ENCODE measurements around the gene PIGU. TPM values are rescaled to one million over a fixed set of nuclear protein-coding genes. Genes with fewer than 3 reads are reported as not detected.

PIGU gene
- total RNA-seq, 1 donor from 2014 or later: 19.8 TPM

DNA sequence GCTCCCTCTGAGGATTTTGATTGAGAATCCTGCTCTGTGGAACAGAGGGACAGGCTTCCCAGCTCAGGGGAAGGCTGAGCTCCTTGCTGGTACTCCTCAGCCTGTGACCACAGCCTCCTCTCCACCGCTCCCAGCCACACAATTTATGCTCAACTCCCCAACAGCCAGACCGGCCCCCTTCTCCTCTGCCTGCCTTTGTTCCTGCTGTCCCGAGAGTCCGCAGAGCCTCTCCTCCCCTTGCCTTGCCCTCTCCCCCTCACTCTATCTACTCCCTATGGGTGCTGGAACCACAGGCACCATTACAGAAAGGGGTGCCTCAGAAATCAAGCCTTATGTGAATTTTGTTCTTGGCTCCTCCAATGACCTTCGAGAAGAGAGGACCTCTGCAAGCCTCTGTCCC lies 102.5 kb downstream of the PIGU start:
- TF ChIP-seq, protein P1, sequence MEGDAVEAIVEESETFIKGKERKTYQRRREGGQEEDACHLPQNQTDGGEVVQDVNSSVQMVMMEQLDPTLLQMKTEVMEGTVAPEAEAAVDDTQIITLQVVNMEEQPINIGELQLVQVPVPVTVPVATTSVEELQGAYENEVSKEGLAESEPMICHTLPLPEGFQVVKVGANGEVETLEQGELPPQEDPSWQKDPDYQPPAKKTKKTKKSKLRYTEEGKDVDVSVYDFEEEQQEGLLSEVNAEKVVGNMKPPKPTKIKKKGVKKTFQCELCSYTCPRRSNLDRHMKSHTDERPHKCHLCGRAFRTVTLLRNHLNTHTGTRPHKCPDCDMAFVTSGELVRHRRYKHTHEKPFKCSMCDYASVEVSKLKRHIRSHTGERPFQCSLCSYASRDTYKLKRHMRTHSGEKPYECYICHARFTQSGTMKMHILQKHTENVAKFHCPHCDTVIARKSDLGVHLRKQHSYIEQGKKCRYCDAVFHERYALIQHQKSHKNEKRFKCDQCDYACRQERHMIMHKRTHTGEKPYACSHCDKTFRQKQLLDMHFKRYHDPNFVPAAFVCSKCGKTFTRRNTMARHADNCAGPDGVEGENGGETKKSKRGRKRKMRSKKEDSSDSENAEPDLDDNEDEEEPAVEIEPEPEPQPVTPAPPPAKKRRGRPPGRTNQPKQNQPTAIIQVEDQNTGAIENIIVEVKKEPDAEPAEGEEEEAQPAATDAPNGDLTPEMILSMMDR (IDR thresholded peaks at IDR 0.05): no peak
- Mint-ChIP-seq H3K4me1 (ENCODE audit: low read depth) (peaks cover 8% of the 10 kb centered on the region), H3K27ac (ENCODE audit: unreplicated experiment) (no peak overlapping the region), H3K27me3 (ENCODE audit: low read depth) (no peaks in the 10 kb centered on the region), H3K4me3 (ENCODE audit: unreplicated experiment) (no peak overlapping the region), H3K36me3 (ENCODE audit: low read depth) (peaks cover 16% of the 10 kb centered on the region), H3K9me3 (ENCODE audit: low read depth) (no peaks in the 10 kb centered on the region)
- DNase-seq (ENCODE audit: low spot score): no peak

DNA sequence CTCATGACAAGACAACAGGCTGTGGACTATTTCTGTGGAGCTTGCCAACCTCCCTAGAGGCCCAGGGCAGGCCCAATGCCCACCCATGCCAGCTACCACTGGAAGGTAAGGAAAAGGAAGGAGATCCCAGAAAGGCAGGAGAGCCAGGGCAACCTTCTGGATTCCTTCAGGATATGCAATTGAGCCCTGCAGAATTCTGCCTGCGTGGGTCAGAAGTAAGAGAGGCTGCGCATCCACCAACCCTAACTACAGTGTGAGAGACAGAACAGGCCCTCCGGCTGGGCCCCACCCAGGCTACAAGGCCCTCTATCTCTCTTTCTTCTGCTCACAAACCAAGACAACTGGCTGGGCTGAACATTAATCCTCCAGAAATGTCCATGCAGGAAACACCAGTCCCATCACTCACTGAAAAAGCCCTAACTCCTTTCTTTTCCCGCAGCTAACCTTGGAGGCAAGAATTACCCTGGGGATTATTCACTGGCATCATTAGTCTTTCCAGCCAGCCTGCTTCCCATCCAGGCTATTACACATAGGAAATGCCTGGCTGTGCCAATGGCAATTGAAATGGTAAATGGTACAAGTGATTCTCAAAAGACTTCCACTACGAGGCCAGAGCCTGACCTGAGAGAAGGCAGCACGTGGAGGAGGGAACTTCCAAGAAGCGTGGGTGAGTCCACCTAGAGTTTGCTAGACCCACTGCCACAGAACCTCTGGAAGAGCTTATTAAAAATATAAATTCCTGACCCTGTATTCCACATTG lies 103.2 kb downstream of the PIGU start:
- Mint-ChIP-seq H3K27ac (ENCODE audit: unreplicated experiment) (no peak overlapping the region), H3K4me1 (ENCODE audit: low read depth) (peaks cover 4% of the 10 kb centered on the region), H3K4me3 (ENCODE audit: unreplicated experiment) (no peak overlapping the region), H3K36me3 (ENCODE audit: low read depth) (peaks cover 16% of the 10 kb centered on the region), H3K27me3 (ENCODE audit: low read depth) (no peaks in the 10 kb centered on the region), H3K9me3 (ENCODE audit: low read depth) (no peaks in the 10 kb centered on the region)
- DNase-seq (ENCODE audit: low spot score): no peak
- TF ChIP-seq, protein P1 (IDR thresholded peaks at IDR 0.05): no peak

DNA sequence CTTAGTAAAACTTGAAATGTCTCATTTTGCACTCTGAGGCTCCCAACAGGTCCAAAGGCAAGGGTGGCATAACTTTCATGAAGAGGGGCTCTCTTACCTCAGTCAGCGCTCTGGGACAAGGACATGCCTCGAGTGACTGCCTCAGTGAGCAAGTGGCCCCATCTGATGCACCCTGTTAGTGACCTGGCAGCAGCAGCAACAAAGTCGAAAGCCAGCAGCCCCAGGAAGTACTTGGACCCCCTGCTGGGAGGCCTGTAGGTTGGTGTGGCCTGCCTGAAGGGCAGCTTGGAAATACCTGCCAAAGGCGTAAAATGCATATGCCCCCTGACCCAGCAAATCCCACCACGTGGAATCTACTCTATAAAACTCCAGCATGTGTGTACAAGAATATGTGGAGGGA lies 105.1 kb downstream of the PIGU start:
- Mint-ChIP-seq H3K9me3 (ENCODE audit: low read depth) (no peaks in the 10 kb centered on the region), H3K4me3 (ENCODE audit: unreplicated experiment) (no peak overlapping the region), H3K27ac (ENCODE audit: unreplicated experiment) (no peak overlapping the region), H3K27me3 (ENCODE audit: low read depth) (no peaks in the 10 kb centered on the region), H3K36me3 (ENCODE audit: low read depth) (peaks cover 21% of the 10 kb centered on the region), H3K4me1 (ENCODE audit: low read depth) (no peaks in the 10 kb centered on the region)
- TF ChIP-seq, protein P1 (IDR thresholded peaks at IDR 0.05): no peak
- DNase-seq (ENCODE audit: low spot score): no peak

DNA sequence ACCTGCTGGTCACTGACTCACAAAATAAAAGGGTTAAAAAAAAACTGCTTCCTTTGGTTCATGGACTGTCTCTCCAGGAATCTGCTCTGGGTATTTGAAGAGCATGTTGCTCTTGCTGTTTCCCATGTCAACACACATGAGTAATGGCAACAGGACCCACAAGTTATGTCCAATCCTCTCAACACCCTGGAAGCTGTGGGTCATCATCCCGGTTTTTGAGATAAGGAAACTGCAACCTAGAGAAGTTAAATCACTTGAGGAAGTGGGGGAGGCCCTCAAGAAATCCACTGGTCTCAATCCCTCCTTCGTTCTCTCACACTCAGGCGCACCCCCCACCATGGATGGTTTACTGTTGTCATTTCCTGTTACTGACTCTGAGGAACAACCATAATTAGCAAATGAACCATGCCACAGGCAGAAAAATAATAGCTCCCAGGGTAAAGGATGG lies 106.0 kb downstream of the PIGU start:
- no peak for DNase-seq (ENCODE audit: low spot score)
- H3K4me3 Mint-ChIP-seq (ENCODE audit: unreplicated experiment): no peak overlapping the region
- TF ChIP-seq, protein P1 (IDR thresholded peaks at IDR 0.05): no peak
- H3K9me3 Mint-ChIP-seq (ENCODE audit: low read depth): no peaks in the 10 kb centered on the region
- H3K27me3 Mint-ChIP-seq (ENCODE audit: low read depth): no peaks in the 10 kb centered on the region
- H3K36me3 Mint-ChIP-seq (ENCODE audit: low read depth): peaks cover 21% of the 10 kb centered on the region
- H3K4me1 Mint-ChIP-seq (ENCODE audit: low read depth): no peaks in the 10 kb centered on the region
- no peak overlapping the region for H3K27ac Mint-ChIP-seq (ENCODE audit: unreplicated experiment)

DNA sequence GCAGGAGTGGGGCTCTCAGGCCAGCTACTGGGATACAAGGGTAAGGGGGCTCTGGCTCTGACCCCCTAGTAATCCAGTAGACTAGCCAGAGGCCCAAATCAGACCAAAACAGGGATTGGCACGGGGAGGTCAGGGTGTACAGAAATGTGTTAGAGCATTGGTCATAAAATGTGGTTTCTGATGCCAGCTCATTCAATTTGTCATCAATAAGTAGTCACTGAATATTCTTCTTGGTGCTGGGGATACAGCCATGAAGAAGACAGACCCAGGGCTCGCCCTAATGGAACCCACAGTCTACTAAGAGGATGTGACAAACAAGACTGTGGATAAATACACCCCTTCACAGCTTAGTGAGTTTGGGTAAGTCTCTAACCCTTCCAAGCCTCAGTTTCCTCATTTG lies 107.3 kb downstream of the PIGU start:
- H3K4me1 Mint-ChIP-seq (ENCODE audit: low read depth): no peaks in the 10 kb centered on the region
- DNase-seq (ENCODE audit: low spot score): no peak
- H3K27ac Mint-ChIP-seq (ENCODE audit: unreplicated experiment): no peak overlapping the region
- no peak overlapping the region for H3K4me3 Mint-ChIP-seq (ENCODE audit: unreplicated experiment)
- TF ChIP-seq, protein P1 (IDR thresholded peaks at IDR 0.05): no peak
- H3K36me3 Mint-ChIP-seq (ENCODE audit: low read depth): peaks cover 18% of the 10 kb centered on the region
- H3K27me3 Mint-ChIP-seq (ENCODE audit: low read depth): no peaks in the 10 kb centered on the region
- H3K9me3 Mint-ChIP-seq (ENCODE audit: low read depth): no peaks in the 10 kb centered on the region
